GM08714 (cell line): Measurements from ENCODE around the gene SLC35F4.

Experiments used
- H3K4me3 ChIP-seq: fragments of 200-500 bp; sonication (Bioruptor generic); 2 replicates; pipeline ENCODE4 v1.5.1; 2014; ENCODE audit warnings: mild to moderate bottlenecking, low read length, inconsistent platforms
- ZNF274 ChIP-seq: IDR thresholded peaks from 2 replicates; pipeline ENCODE4 v1.6.1; 2012; ENCODE audit warnings: mild to moderate bottlenecking, low read depth, low read length

Gene SLC35F4

GRCh38 chr14:57533214-57533613 lies 332.7 kb downstream of the SLC35F4 start:
- H3K4me3 ChIP-seq, result no peak overlapping the region
- TF ChIP-seq ZNF274, result no peak

- H3K4me3 ChIP-seq, result no peak overlapping the region
- TF ChIP-seq ZNF274, result no peak
Measured at GRCh38 chr14:57530571-57530970, 335.3 kb downstream of the SLC35F4 start.

GRCh38 chr14:57526942-57527341 lies 338.9 kb downstream of the SLC35F4 start:
- TF ChIP-seq ZNF274, result no peak
- no peak overlapping the region for H3K4me3 ChIP-seq

- H3K4me3 ChIP-seq, result no peak overlapping the region
- no peak for TF ChIP-seq ZNF274
Measured at GRCh38 chr14:57519043-57519442, 346.8 kb downstream of the SLC35F4 start.
